CMK (cell line): Measurements from ENCODE around the gene CYLC1.

Source experiments
- DNase-seq: peaks from one replicate; pipeline ENCODE4 v3.0.0-alpha.2; 2010; ENCODE audit warnings: low read depth

Gene CYLC1, protein sequence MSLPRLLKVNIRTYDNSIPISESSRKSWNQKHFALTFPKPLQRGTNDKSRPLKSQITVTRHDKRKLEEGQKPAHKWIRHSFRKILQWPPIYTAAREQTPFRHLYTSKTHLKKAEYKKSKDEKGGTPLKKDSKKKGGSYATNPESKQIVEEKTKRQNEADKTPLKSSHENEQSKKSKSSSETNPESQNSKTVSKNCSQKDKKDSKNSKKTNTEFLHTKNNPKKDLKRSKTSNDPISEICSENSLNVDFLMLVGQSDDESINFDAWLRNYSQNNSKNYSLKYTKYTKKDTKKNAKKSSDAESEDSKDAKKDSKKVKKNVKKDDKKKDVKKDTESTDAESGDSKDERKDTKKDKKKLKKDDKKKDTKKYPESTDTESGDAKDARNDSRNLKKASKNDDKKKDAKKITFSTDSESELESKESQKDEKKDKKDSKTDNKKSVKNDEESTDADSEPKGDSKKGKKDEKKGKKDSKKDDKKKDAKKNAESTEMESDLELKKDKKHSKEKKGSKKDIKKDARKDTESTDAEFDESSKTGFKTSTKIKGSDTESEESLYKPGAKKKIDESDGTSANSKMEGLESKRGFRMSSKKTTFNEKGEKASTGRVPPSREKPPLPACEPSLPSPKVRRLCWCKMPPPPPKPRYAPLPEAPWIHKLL

DNA sequence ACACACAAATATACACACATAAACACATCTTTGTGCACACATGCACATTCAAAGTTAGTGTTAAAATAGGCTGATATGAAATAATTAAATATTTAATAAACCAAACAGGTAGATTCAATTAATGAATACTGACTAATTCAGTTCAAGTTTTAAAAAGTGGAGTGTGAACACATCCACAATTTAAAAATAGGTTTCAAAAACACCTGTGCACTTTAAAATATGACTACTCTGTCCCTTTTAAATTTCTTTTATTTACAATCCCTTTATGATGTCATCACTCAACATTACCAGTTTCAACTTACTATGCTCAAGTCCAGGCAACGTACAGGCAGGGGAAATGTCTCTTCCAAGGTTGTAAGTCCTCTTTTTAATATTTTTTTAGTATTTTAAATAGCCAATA lies at the start of gene CYLC1:
Gene CYLC1, plus strand, starts transcription at position 301 of the 400 bp plus-strand sequence. Its CDS starts 37 bp downstream, at position 338.
- no peak for DNase-seq

DNA sequence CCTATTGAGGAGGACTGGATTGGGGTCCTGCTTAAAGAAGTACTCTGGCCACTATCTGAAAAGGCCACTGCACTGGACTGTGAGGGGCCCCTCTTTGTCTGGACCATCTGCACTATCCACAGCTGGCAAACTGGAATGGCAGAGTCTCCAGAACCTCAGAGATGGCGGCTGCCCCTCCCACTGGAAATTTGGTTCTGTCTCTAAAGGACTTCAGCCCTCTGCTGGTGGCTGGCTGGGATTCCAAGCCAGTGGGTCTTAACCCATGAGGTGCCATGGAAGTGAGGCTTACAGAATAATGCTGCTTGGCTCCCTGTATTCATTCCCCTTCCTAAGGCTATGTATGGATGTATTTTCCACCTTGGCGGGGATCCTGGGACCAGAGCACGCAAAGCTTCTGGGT lies 41.6 kb upstream of the CYLC1 start:
- DNase-seq: no peak

DNA sequence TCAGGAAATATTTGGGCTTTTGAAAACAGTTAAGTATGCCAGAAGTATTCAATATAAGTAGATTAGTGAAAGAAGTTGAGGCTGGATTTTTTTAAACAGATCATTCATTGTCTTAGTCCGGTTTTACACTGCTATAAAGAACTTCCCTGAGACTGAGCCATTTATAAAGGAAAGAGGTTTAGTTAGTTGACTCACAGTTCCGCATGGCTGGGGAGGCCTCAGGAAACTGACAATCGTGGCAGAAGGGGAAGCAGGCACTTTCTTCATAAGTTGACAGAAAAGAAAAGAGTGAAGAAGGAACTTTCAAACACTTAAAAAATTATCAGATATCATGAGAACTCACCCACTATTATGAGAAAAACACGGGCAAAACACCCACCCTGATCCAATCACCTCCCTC lies 31.1 kb upstream of the CYLC1 start:
- no peak for DNase-seq

DNA sequence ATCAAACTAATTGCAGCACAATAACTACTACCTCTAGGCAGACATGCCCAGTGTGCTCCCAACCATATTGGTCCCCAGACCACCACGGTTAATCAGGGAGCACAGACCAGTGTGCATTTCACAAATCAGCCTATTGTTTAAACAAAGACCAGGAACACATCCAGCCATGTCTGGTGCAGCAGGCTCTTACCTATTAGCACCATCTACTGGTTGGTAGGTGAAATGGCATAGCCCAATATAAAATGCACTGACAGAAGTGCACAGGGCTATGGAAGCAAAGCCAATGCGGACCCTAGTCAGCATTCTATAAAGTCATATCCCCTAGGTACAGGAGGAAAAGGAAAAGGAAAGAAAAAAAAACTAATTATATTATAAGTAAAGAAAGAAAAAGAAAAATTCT lies 15.5 kb upstream of the CYLC1 start:
- peak; percentile 8 for DNase-seq

DNA sequence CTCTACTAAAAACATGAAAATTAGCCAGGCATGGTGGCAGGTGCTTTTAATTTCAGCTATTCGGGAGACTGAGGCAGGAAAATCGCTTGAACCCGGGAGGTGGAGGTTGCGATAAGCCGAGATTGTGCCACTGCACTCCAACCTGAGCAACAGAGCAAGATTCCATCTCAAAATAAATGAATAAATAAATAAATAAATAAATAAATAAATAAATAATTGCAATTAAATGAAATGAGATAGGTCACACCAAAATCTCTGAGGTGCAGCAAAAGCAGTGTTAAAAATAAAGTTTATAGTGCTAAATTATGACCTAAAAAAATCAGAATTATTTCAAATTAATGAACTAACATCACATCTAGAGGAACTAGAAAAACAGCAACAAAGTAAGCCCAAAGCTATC lies 13.6 kb upstream of the CYLC1 start:
- no peak for DNase-seq

DNA sequence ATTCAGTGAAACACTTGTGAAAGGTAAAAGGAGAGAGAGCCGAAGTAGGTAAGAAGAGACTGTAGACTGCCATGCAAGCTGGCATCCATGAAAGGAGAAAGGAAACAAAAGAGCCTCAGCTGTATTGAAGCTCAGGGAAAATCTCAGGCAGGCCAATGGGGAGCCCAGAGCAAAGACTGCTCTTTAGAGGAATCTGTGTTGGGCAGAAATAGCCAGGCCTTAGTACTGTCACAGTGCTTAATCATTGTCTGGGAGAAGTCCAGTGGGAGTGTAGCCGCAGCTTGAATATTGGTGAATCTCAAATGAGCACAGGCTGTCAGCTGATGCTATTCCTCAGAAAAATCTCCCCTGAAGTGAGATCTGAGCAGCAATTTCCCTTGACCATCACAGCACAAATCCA lies 27.6 kb downstream of the CYLC1 start:
- DNase-seq: no peak

DNA sequence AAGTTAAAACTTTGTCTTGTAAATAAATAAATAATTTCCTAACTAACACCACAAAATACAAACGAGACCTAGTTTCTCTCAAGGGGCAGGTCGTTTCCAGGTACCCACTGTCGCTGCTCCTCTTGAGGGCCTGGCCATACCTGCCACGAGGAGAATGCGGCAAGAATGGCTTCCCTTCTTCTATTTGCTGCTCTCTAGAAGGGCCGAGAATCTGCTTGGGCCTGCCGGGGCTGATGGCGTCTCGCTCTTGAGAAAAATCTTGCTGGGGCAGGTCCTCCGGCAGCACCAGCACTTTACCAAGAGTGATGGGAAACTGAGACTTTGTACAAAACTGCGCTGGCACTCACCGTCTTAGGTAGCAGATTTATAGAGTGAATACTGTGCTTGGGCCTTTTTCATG lies 31.5 kb downstream of the CYLC1 start:
- no peak for DNase-seq

DNA sequence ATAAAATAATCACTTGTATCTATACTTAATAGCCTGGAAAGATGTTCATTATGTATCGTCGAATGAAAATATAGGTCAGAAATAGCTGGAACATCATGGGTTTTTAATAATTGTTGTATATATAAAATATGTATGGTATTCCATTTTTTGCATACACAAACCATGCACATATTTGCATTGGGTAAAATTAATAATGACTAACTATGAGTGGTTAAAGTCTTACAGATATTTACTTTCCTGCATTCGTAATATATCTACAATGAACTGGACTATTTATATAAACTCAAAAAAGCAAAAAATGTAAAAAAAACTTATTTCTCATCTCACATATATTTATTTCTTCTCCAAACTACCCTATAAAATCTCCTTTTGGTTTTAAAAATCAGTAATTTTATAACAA lies 46.0 kb downstream of the CYLC1 start:
- no peak for DNase-seq

DNA sequence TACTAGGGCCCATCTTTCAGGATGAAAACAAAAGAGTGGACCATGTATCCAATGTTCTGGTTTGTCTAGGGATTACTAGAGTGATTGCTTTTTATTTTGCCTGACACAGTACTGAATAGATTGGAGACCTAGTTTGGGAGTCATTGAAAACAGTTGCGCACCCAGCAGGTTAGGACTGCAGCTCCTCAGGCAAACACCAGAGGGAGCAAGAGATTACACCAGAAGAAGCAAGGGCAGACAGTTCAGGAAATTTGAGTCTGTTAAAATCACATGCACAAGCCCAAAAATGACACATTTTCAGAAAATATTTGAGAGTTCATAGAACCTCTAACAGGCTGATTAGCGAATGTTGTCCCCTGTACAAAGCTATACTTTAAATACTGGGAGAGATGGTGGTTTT lies 55.6 kb downstream of the CYLC1 start:
- no peak for DNase-seq

DNA sequence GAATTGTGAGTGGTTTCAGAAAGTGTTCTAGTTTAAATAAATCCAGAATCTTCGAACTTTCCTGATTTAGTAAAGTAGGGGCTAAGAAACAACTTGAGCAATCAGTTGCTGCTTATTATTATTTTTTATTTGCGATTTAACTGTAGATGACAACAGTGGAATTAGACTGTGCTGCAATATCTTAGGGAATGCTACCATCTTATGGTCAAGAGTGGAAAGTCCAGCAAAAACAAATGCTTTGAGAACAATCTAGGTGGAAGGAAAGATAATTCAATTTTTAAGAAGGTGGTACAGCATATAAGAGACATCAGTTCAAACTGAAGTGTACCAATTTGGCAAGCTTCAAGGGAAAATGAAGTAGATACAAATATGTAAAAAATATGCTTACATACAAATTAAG lies 73.3 kb downstream of the CYLC1 start:
- no peak for DNase-seq
